PC-9 (cell line): Measurements from ENCODE around the gene HFM1. TPM values are rescaled to one million over a fixed set of nuclear protein-coding genes. Genes with fewer than 3 reads are reported as not detected.
A peak's percentile ranks its signal among the peaks of the same experiment; 100 is the strongest.
"Not testable (repeated sequence)": the region's sequence is repeated elsewhere in the genome, so short reads cannot be mapped to it uniquely, and the experiment has no call there.

Source experiments
- BruUV-seq: library from RNA; stranded (reverse); fragments of 400-500 nt; replicated peaks from 2 replicates; lab custom pipeline; 2021; lab: Mats Ljungman, UMichigan
- CTCF ChIA-PET: fragments of 300-600 bp; sonication (Branson Sonifier 250); formaldehyde crosslinking; loops from one replicate; lab custom pipeline; 2022; ENCODE audit warnings: antibody characterized with exemption; lab: Charles Lee
- POLR2A ChIA-PET: fragments of 300-600 bp; sonication (Branson Sonifier 250); formaldehyde crosslinking; loops from one replicate; lab custom pipeline; 2022; ENCODE audit warnings: antibody characterized with exemption; ENCODE audit not compliant: unreplicated experiment; lab: Charles Lee
- DNase-seq, 2 experiments: peaks; one replicate each; pipeline versions ENCODE4 v3.0.0 to v3.0.0-alpha.2; 2015 to 2022; ENCODE audit warnings: mixed read lengths in 1 of 2
- H2AFZ ChIP-seq: fragments of 200-600 bp; sonication (generic); 2 replicates; pipeline ENCODE4 v1.8.1; 2017; ENCODE audit warnings: antibody characterized with exemption
- H3F3A ChIP-seq: fragments of 200-600 bp; sonication (generic); 2 replicates; pipeline ENCODE4 v1.8.1; 2017; ENCODE audit warnings: antibody characterized with exemption, mild to moderate bottlenecking, low read depth; ENCODE audit not compliant: insufficient read depth
- H3K27ac ChIP-seq: fragments of 200-600 bp; sonication (generic); 2 replicates; pipeline ENCODE4 v1.6.1; 2016; ENCODE audit warnings: mixed run types
- H3K27me3 ChIP-seq: fragments of 200-600 bp; sonication (generic); 2 replicates; pipeline ENCODE4 v1.6.1; 2016; ENCODE audit warnings: low read depth, mixed run types; ENCODE audit not compliant: insufficient read depth
- H3K36me3 ChIP-seq: fragments of 200-600 bp; sonication (generic); 2 replicates; pipeline ENCODE4 v1.6.1; 2016; ENCODE audit warnings: low read depth, mixed run types
- H3K4me1 ChIP-seq: fragments of 200-600 bp; sonication (generic); replicated peaks from 2 replicates; pipeline ENCODE4 v1.6.1; 2016; ENCODE audit warnings: mixed run types; ENCODE audit not compliant: insufficient read depth
- H3K4me2 ChIP-seq: fragments of 200-600 bp; sonication (generic); 2 replicates; pipeline ENCODE4 v1.6.1; 2017; ENCODE audit warnings: mixed run types
- H3K4me3 ChIP-seq: fragments of 200-600 bp; sonication (generic); 2 replicates; pipeline ENCODE4 v1.6.1; 2016; ENCODE audit warnings: mixed run types
- H3K79me2 ChIP-seq: fragments of 200-600 bp; sonication (generic); 2 replicates; pipeline ENCODE4 v1.6.1; 2017; ENCODE audit warnings: low read depth, mixed run types
- H3K9me2 ChIP-seq: fragments of 200-600 bp; sonication (generic); 2 replicates; pipeline ENCODE4 v1.8.1; 2017; ENCODE audit warnings: mild to moderate bottlenecking; ENCODE audit not compliant: insufficient read depth
- H3K9me3 ChIP-seq: fragments of 200-600 bp; sonication (generic); 2 replicates; pipeline ENCODE4 v1.8.1; 2016; ENCODE audit warnings: low read depth; ENCODE audit not compliant: insufficient read depth
- H4K20me1 ChIP-seq: fragments of 200-600 bp; sonication (generic); 2 replicates; pipeline ENCODE4 v1.8.1; 2017; ENCODE audit not compliant: insufficient read depth
- CTCF ChIP-seq: fragments of 200-600 bp; sonication (generic); conservative IDR thresholded peaks from 2 replicates; pipeline ENCODE4 v1.6.1; 2017; ENCODE audit warnings: mixed run types, antibody characterized with exemption, mild to moderate bottlenecking, moderate library complexity
- EZH2 ChIP-seq: fragments of 200-600 bp; sonication (generic); IDR thresholded peaks from 2 replicates; pipeline ENCODE4 v1.8.0; 2017; ENCODE audit warnings: antibody characterized with exemption, low read depth
- intact Hi-C: fragments of 100-400 bp; cut with micrococcal nuclease; formaldehyde crosslinking; loops from one replicate; pipeline ENCODE4 v1.10.0; 2022; ENCODE audit not compliant: unreplicated experiment
- total RNA-seq: library from RNA; stranded (reverse); gene quantifications from 2 replicates; pipeline ENCODE4 v1.2.3, GENCODE V29; 2021

The HFM1 gene
- total RNA-seq, 1 experiment from 2014 or later = not detected

- not testable (repeated sequence) for H3K27ac ChIP-seq, H3K9me3 ChIP-seq, H3K79me2 ChIP-seq
Observed at GRCh38 chr1:91286259-91286961, 118.2 kb downstream of the HFM1 start.

GRCh38 chr1:91283421-91283726 lies 121.3 kb downstream of the HFM1 start:
- POLR2A ChIA-PET = no interaction called here
- peaks cover under 1% of the 10 kb centered on the region; the same call in 1 of the 2 replicates for H3K27me3 ChIP-seq
- H4K20me1 ChIP-seq = no peaks in the 10 kb centered on the region
- H3K36me3 ChIP-seq = no peaks in the 10 kb centered on the region
- H2AFZ ChIP-seq = no peak overlapping the region
- H3K4me1 ChIP-seq = no peaks in the 10 kb centered on the region
- DNase-seq = no peak
- no peak overlapping the region for H3K4me3 ChIP-seq
- no peaks in the 10 kb centered on the region for H3K9me3 ChIP-seq
- intact Hi-C loops = loop anchor here (2.0 to 5.0 kb wide), 4 partner anchors 119 to 1009 kb away; partner anchors contain the start of gene CDC7
- TF ChIP-seq EZH2 (no peak), CTCF (no peak)
- no peaks in the 10 kb centered on the region for H3F3A ChIP-seq
- no TSS peak for BruUV-seq
- H3K27ac ChIP-seq = no peak overlapping the region
- H3K9me2 ChIP-seq = no peaks in the 10 kb centered on the region
- CTCF ChIA-PET = interaction anchor here (0.6 kb wide), 1 partner anchor 1017 kb away, joined by 3 read pairs; no protein-coding TSS in a partner anchor
- no peak overlapping the region for H3K4me2 ChIP-seq
- H3K79me2 ChIP-seq = no peaks in the 10 kb centered on the region

More at GRCh38 chr1:91286259-91286961, 118.2 kb downstream of the HFM1 start:
- H3K9me2 ChIP-seq, H3K36me3 ChIP-seq, H3K27me3 ChIP-seq, POLR2A ChIA-PET, BruUV-seq, H3K4me1 ChIP-seq, H2AFZ ChIP-seq, intact Hi-C loops, H4K20me1 ChIP-seq, DNase-seq, H3K4me3 ChIP-seq, H3K4me2 ChIP-seq, H3F3A ChIP-seq: not testable (repeated sequence)
- CTCF ChIA-PET = interaction anchor here (0.7 kb wide), 1 partner anchor 1156 kb away, joined by 3 read pairs; no protein-coding TSS in a partner anchor

GRCh38 chr1:91282695-91283420 lies 121.8 kb downstream of the HFM1 start:
- no peaks in the 10 kb centered on the region for H3K79me2 ChIP-seq
- H2AFZ ChIP-seq = no peak overlapping the region
- no peaks in the 10 kb centered on the region for H4K20me1 ChIP-seq
- no TSS peak for BruUV-seq
- ChIA-PET CTCF (interaction anchor here (0.6 kb wide), 1 partner anchor 1018 kb away, joined by 3 read pairs; no protein-coding TSS in a partner anchor), POLR2A (no interaction called here)
- no peaks in the 10 kb centered on the region for H3F3A ChIP-seq
- H3K36me3 ChIP-seq = no peaks in the 10 kb centered on the region
- no peaks in the 10 kb centered on the region for H3K9me2 ChIP-seq
- TF ChIP-seq EZH2 = no peak
- peak; percentile 97 for TF ChIP-seq CTCF
- no peaks in the 10 kb centered on the region for H3K9me3 ChIP-seq
- DNase-seq = peak; percentile 37 to 66
- H3K27ac ChIP-seq = no peak overlapping the region
- no peak overlapping the region for H3K4me2 ChIP-seq
- no peak overlapping the region for H3K4me3 ChIP-seq
- no peaks in the 10 kb centered on the region for H3K27me3 ChIP-seq
- H3K4me1 ChIP-seq = no peaks in the 10 kb centered on the region
- intact Hi-C loops = loop anchor here (2.0 to 5.0 kb wide), 4 partner anchors 120 to 1009 kb away; partner anchors contain the start of gene CDC7
